GM18867 (cell line): ENCODE measurements around the gene FBP1.
A peak's percentile ranks its signal among the peaks of the same experiment; 100 is the strongest.
"Not testable (repeated sequence)": the region's sequence is repeated elsewhere in the genome, so short reads cannot be mapped to it uniquely, and the experiment has no call there.

ENCODE experiments used
- ATAC-seq: cut with Tn5 transposase; IDR thresholded peaks from one replicate; pipeline ENCODE4 v1.9.1; 2021; ENCODE audit warnings: mild to moderate bottlenecking, moderate library complexity; ENCODE audit not compliant: unreplicated experiment

FBP1 gene

DNA sequence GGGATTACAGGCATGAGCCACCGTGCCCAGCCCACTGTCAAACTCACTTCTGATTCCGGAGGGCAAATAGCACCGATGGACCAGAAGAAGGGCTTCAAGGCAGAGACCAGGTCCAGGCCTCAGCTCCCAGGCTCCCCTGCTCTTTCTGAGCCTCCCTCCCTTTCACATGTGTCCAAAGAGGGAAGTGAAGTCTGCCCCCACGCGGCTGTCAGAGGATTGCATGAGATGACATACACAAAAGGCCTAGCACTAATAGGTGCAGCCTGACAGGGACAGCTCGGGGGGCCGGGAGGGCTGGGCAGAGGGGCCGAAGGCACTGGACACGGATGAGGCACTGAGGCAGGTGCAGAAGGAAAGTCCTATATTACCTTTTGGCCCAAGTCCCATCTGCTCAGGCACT, 16.1 kb downstream of the FBP1 start:
- ATAC-seq: peak; percentile 65

DNA sequence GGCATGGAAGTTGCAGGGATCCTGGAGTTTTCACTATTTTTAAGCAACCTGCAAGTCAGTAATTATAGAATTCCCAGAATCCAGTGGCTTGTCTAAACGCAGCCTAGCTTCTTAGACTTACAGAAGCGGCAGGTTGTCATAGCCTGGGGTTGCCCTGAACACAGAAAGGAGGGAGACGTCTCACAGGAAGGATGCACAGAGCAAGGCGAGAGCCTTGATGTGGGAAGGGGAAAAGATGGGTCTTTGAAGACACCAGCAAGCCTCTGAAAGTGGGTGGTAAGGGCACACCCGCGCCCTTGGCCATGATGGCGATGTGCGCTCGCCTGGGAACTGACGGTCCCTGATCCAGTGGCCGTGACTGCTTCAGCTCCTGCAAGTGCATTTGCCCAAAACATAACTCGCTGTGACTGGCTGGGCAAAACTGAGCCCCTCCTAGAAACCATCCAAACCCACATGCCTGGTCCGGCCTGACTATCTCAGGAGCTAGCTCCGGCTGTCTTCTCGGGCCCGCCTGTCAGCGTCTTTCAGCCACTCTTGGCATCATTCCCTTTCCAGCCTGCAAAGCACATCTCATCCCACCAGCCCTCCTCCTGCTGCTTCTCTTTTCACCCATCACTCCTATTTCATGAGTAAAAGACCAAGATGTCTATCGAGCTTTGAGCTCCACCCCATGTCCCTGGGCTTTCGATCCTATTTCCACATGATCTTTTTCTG, 17.1 kb downstream of the FBP1 start:
- ATAC-seq: no peak

DNA sequence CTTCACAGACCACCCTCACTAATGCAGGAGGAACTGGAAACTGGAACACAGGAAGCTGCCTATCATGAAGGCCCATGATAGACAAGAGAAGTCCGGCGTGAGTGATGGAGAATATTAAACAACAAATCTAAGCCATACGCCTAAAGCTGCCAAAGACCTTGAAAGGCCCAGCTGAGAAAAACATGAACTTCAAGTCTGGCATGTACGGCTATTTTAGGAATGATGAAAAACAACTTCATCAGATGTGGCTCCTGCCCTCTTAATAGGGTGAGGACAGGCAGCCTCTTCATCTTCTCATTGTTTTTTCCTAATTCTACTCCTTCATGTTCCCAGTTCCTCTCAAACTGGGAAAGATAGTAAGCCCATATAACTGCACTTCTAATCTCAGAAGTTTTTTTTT, 20.3 kb downstream of the FBP1 start:
- ATAC-seq: no peak

DNA sequence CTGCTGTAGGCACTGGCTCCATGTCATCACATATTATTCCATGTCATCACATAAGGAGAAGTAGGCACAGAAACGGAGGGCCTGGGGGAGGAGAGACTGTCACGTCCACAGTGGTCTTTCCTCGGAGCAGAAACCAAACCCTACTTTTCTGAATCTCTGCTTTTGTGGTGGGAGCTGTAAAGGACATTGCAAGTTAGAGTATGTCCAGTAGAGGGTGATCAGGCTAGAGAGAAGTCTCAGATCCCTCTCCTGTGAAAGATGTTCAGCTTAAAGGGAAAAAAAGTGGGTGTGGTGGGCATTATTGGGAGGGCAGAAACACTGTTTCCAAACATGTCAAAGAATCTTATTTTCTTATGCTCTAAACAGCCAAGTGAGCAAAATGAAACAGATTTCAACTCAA, 26.3 kb downstream of the FBP1 start:
- ATAC-seq: no peak

DNA sequence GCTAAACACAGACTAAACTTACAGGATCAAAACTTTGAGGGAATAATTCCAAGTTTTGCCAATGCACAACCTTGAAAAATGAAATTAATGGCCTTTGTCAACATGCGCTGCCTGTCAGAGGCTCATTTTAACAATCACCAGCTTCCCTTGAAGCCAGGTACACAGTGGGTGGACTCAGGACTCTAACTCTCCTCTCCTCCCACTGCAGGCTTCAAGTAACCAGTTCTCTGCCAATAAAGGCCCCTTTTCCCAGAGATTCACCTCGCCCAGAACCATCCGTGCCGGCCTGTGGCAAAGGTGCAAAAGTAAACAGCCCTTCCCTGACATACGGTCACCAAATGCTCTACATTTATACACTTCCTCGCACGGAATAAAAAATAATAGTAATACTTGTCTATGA, 27.2 kb downstream of the FBP1 start:
- ATAC-seq: no peak

DNA sequence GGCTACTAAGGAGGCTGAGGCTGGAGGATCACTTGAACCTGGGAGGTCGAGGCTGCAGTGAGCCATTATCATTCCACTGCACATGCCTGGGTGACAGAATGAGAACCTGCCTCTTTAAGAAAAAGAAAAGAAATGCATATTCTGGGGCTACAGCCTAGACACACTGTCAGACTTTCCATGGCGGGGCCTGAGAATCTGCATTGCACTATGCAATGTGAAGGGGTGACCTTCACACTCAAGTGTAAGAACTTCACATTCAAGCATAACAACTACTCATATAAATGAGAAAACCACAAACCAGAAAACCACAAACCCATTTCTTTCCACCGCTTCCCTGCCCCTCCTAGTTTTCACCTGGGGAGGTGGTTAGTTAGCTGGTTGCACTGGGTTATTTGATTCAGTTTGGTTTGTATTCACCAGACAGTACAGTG, 27.7 kb downstream of the FBP1 start:
- no peak for ATAC-seq

DNA sequence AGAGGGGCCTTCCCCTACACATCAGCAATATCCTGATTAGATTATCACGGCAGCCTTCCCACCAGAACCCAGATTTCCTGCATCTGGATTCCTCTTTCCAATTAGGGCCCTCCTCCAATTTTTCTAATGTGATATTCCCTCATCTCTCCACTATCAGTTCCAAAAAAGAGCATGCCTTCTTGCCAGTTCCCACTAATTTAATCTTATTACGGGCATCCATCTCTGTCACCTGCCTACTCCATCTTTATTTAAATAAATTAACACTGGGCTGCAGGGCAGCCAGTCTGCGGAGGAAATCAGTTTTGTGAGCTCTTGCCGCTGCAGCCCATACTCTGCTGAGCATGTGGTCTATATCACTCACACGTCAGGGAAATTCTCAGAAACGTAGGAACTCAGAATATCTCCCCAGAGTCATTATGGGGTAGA, 29.1 kb downstream of the FBP1 start:
- ATAC-seq: no peak

DNA sequence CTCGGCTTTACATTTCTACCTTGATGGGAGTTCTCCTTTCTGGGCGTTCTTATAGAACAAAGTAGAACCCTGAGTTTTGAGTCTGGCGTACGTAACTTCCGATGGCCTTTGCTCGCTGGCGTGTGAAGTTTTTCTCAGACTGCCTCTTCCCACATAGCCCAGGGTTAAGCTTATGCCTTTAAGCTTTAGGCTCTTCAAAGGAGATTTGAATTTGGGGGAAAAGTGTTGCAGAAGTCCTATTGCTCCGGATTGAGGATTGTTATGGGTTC, 32.0 kb downstream of the FBP1 start:
- ATAC-seq: peak; percentile 34

DNA sequence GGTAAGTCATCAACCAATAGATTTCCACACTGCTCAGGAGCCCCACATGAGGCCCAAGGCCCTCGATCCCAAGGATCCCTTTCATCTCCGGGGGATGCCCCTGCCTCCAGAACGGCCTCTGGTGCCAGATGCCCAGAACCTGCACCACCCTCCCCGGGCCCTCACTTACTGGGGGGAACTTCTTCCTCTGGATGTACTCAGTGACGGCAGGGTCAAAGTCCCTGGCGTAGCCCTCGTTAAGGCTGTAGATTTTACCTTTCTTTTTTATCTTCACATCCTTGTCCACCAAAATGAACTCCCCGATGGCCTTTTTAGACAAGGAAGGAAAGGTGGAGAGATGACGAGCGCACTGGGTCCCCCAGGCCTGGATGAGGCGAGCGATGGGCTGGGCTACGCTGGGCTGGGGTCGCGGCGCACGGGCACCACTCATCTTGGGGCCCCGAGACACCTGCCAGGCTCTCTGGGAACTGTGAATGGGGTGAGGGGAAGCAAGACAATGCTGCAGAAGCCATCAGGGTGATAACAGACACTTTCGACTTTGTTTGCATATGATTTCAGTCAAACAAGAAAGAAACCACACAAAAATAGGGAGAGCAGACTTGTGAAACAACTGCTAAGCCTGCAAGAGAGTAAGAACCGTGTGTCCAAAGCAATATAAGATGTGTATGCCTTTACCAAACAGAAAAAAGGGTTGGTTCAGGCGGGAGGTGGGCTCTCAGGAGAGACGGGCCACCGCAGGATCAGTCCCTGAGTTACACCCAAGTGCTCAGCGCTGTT, 32.5 kb downstream of the FBP1 start:
- ATAC-seq: peak; percentile 57

DNA sequence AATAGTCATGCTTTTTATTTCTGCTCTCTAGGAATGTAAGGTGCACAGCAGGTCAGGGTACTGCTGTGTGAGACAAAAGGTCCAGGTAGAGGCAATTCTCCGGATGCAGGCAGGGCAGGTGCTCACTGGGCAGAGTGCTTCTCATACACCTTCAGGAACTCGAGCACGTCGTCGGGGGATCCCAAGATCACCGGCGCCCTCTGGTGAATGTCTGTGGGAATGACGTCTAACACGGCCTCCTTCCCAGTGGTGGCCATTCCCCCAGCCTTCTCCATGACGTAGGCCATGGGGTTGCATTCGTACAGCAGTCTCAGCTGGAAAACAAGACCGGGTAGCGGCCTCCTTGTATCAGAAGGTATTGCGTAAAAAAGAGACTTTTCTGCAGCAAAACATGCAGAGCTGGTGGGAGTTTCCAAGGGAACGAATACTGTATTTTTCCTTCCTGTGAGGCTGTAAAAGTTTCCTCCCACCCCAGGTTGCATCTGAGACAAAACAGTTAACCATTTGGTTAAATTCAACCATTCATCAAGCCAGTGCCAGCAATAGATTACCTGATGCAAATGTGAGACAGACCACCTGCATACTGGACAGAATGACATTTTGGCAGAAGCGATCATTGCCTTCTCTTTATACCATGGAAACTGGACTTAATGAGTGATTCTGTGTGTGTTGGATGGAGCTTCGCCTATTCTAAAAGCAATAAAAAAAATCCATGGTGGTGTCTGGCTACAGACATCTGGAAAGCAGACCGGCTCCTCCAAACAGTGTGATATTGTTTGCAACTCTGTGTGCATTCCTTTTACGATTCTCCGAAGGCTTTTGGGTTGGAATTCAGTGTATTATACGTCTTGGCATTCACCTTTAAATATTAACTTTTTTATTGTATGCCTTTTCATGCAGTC, 35.8 kb downstream of the FBP1 start:
- ATAC-seq: peak; percentile 64

DNA sequence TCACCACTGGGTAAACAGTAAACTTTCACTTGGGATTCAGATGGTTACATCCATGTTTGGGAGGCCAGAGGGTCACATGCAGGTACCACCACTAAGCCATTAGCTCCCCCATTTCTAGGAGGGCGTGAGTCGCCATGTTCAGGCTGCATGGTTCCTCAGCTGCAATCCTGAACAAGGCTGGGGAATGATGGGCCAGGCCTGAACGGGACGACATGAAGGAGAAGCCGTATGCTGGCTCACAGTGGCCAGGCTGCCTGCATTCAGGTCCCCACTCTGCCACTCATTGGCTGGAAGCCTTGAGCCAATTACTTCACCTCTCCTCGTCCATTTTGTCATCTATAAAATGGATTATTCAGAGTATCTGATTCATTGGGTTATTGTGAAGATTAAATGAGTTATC, 36.7 kb downstream of the FBP1 start:
- ATAC-seq: no peak

DNA sequence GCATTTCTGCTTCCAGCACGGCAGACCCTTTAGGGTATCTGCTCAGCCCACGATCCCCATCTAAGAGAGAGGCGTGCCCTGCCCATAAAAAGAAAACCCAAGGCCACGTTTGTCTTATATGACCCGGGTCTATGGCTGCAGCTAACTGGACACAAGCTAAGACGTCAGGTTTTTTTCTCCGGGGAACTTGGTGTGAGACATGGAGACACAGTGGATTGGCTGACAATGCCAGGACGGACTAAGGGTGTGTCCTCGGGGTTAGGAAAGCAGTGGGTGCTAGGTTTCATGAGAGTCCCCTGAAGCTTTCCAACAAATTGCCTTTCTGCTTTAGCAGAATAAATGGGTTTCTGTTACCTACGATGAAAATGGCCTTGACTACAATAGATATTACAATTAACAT, 38.6 kb downstream of the FBP1 start:
- ATAC-seq: no peak

DNA sequence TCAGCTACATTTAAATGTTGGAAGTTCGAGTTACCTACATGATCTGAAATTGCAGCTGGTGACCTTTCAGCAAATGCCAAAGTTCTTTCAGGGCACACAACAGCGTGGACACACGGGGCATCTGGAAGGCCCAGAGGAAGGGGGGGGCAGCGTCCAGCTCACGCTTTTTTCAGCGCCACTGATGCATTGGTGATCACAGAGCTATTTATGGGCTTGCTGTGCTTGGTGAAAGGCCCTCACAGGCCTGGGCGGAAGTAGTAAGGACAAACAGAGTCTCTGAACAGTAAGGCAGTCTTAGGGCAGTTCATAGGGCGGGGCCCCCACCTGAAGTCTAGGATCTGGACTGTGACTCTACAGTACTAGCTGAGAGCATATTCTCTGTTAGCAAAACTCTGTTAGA, 39.1 kb downstream of the FBP1 start:
- no peak for ATAC-seq

DNA sequence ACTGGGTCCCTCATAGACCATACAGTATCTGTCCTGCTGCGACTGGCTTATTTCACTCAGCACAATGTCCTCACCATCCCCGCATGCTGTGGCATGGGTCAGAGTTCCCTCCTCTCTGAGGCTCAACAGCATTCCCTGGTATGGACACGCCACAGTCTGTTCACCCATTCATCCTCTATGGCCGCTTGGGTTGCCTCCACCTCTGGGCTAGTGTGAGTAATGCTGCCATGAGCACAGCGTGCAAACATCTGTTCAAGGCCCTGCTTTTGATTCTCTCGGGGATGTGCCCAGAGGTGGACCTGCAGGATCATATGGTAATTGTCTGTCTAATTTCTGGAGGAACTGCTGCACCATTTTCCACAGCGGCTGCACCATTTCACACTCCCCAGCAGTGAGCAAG, 40.2 kb downstream of the FBP1 start:
- no peak for ATAC-seq

DNA sequence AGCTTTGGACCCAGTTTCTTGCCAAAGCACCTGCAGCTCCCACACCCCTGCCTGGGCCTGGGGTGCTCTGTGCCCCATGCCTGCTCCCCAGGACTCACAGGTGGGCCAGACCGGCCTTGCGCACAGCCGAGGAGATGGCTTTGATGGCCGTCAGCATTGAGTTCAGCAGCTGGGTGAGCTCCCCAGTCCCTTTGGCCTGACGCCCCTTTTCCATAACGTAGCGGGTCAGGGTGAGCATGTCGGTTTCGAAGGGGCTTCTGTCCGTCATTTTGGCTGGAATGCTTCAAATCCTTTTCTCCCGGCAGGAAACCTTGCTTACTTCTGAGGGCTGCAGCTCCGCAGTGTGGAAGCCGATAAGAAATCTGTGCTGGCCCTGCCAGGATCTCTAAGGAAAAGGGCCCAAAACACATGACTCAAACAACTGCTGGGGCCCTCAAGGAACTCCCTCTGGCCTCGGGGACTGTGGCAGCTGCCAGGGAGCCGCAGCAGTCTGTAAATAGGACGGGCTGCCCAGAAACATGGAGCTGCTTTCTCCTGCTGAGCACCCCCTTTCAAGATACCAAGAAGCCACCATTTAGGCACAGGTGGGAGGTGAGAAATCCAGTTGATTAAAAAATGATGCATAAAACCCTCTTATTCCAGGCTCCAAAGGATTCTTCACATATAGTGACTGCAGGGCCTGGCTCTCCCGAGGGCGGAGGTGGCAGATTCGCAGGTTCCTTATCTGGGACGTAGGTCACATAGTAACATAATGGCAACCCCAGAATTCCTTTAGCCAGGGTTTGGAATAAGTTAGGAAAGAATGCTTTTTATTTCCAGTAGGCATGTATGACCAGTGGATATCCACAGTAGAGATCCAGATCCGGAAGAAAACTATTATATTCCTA, 45.6 kb downstream of the FBP1 start, which contains the start of gene FBP2:
FBP2 (minus strand) TSS at position 366 of the 887 bp plus-strand sequence; CDS start at position 268, 98 bp downstream.
- no peak for ATAC-seq

DNA sequence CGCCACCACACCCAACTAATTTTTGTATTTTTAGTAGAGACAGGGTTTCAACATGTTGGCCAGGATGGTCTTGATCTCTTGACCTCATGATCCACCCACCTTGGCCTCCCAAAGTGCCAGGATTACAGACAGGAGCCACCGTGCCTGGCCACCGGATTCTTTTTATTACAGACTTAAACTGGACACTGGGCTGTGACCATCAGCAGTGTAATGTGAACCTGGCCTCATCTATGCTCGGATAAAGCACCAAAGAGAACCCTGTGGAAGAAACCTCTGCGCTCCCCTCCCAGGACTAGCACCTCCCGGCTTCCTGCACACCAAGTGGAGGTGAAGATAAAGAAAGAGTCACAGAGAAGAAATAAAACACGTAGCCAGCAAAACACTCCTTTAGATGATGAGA, 46.6 kb downstream of the FBP1 start:
- not testable (repeated sequence) for ATAC-seq

DNA sequence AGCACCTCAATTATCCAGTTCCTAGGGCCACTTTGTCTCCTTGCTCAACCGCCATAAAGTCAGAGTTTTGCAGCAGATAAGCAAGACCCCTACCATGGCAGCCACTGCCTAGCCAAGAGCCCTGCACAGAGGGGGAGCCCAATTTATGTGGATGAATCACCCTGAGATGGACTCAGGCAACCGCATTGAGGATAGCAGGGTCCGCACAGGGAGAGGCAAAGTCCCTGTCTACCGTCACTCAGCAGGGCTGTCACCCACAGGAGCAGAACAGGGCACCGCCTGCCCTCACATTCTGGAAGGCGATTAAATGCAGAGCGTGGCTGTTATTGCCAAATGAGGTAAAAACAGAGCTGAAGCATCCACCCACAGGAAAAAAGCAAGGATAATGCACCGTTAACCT, 47.4 kb downstream of the FBP1 start:
- ATAC-seq: no peak

DNA sequence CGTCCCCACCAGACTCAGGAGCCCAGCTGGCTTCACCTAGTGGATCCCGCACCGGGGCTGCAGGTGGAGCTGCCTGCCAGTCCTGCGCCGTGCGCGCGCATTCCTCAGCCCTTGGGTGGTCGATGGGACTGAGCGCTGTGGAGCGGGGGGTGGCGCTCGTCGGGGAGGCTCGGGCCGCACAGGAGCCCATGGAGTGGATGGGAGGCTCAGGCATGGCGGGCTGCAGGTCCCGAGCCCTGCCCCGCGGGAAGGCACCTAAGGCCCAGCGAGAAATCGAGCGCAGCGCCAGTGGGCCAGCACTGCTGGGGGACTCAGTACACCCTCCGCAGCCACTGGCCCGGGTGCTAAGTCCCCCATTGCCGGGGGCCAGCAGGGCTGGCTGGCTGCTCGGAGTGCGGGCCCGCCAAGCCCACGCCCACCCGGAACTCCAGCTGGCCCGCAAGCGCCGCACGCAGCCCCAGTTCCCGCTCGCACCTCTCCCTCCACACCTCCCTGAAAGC, 48.2 kb downstream of the FBP1 start:
- not testable (repeated sequence) for ATAC-seq

DNA sequence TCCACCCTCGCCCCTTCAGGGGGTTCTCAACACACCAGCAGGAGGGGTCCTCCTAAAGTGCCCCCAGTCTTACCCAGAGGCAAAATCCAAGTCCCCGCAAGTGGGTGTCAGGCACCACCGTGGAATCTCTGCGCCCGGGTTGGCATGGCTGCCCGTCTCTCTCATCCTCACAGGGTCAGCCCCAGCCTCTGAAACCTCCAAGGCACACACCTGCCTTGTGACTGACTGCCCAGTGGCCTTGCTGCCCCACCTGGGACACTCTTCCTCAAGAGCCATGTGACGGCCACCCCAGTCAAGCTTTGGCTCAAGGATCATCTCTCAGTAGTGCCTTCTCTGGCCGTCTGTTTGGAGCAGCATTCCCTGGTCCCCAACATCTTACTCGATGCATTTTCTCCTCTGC, 50.6 kb downstream of the FBP1 start:
- ATAC-seq: no peak

DNA sequence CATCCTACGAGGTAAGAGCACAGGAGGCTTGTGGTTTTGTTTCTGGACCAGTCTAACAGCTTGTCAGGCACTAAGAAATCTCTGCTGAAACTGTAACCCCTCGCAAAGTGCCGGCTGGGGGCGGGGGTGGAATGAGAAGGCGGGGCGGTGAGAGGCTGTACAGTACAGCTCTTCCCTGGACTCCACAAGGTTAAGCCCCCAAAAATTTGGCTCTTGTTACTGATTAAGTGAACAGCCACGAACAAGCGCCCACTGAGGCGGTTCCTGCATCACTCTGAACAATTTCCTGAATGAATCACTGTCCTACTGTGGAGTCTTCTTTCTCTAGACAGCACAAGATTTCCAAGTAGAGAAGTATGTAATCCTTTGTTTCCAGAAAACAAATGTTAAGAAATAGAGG, 52.5 kb downstream of the FBP1 start:
- no peak for ATAC-seq
